IMR-90 (cell line): ENCODE measurements around the gene PTPN4.

Experiments used
- CTCF ChIP-seq: conservative IDR thresholded peaks from 2 replicates; pipeline ENCODE4 v1.5.1; 2012; ENCODE audit warnings: mild to moderate bottlenecking, low read depth, low read length, improper control_type of control experiment
- MAFK ChIP-seq: IDR thresholded peaks from 2 replicates; pipeline ENCODE4 v1.6.1; 2012; ENCODE audit warnings: low read depth, low read length, improper control_type of control experiment
- RAD21 ChIP-seq: IDR thresholded peaks from 2 replicates; pipeline ENCODE4 v1.6.1; 2012; ENCODE audit warnings: low read length, improper control_type of control experiment

GRCh38 chr2:119873350-119874315 lies 113.9 kb downstream of the PTPN4 start:
- TF ChIP-seq CTCF (no peak), MAFK (no peak), RAD21 (no peak)
